Measurements from ENCODE around the gene CYP4F2.
"Not testable (repeated sequence)": the region's sequence is repeated elsewhere in the genome, so short reads cannot be mapped to it uniquely, and the experiment has no call there.

- TF ChIP-seq, protein P1, sequence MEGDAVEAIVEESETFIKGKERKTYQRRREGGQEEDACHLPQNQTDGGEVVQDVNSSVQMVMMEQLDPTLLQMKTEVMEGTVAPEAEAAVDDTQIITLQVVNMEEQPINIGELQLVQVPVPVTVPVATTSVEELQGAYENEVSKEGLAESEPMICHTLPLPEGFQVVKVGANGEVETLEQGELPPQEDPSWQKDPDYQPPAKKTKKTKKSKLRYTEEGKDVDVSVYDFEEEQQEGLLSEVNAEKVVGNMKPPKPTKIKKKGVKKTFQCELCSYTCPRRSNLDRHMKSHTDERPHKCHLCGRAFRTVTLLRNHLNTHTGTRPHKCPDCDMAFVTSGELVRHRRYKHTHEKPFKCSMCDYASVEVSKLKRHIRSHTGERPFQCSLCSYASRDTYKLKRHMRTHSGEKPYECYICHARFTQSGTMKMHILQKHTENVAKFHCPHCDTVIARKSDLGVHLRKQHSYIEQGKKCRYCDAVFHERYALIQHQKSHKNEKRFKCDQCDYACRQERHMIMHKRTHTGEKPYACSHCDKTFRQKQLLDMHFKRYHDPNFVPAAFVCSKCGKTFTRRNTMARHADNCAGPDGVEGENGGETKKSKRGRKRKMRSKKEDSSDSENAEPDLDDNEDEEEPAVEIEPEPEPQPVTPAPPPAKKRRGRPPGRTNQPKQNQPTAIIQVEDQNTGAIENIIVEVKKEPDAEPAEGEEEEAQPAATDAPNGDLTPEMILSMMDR (IDR thresholded peaks at IDR 0.05; ENCODE audit: extremely low read depth in 1 of 2, insufficient read depth in 1 of 2, low read depth in 1 of 2, low read length in 2 of 2): not testable (repeated sequence)
- TF ChIP-seq POLR2A (IDR thresholded peaks at IDR 0.05; ENCODE audit: low read depth, low read length); JUN (IDR thresholded peaks at IDR 0.05; ENCODE audit: borderline replicate concordance, insufficient read depth, insufficient read length, low read depth); POLR2AphosphoS5 (IDR thresholded peaks at IDR 0.05; ENCODE audit: insufficient read depth, low read depth, low read length); EZH2 (IDR thresholded peaks at IDR 0.05; ENCODE audit: borderline replicate concordance, low read depth, low read length, severe bottlenecking): not testable (repeated sequence)
- TF ChIP-seq, protein P2, sequence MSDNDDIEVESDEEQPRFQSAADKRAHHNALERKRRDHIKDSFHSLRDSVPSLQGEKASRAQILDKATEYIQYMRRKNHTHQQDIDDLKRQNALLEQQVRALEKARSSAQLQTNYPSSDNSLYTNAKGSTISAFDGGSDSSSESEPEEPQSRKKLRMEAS (IDR thresholded peaks at IDR 0.05; ENCODE audit: insufficient read depth, insufficient read length): not testable (repeated sequence)
Observed at GRCh38 chr19:15834232-15834631, 63.6 kb downstream of the CYP4F2 start.

All from endothelial cell of umbilical vein (primary cell).